ENCODE measurements around the gene ANTXR1.

DNA sequence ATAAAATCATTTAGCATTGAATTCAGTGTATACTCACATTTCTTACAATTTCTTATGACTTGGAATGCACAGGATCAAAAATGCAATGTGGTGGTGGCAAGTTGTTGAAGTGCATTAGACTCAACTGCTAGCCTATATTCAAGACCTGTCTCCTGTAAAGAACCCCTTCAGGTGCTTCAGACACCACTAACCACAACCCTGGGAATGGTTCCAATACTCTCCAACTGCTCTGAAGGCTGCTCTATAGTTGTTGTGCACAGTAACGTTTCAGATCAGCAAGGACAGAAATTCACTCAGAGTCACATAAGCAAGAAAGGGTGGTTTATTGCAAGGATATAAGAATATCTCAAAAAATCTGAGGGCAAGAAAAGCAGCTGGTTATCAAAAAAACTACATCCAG lies 32.0 kb upstream of the ANTXR1 start:
- TF ChIP-seq, protein P1, sequence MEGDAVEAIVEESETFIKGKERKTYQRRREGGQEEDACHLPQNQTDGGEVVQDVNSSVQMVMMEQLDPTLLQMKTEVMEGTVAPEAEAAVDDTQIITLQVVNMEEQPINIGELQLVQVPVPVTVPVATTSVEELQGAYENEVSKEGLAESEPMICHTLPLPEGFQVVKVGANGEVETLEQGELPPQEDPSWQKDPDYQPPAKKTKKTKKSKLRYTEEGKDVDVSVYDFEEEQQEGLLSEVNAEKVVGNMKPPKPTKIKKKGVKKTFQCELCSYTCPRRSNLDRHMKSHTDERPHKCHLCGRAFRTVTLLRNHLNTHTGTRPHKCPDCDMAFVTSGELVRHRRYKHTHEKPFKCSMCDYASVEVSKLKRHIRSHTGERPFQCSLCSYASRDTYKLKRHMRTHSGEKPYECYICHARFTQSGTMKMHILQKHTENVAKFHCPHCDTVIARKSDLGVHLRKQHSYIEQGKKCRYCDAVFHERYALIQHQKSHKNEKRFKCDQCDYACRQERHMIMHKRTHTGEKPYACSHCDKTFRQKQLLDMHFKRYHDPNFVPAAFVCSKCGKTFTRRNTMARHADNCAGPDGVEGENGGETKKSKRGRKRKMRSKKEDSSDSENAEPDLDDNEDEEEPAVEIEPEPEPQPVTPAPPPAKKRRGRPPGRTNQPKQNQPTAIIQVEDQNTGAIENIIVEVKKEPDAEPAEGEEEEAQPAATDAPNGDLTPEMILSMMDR (optimal IDR thresholded peaks at IDR 0.05 in 1 of 3, IDR thresholded peaks at IDR 0.05 in 1 of 3, conservative IDR thresholded peaks at IDR 0.05 in 1 of 3; ENCODE audit: extremely low read depth in 1 of 3, insufficient read depth in 2 of 3, low read length in 3 of 3): no peak
- TF ChIP-seq EZH2 (IDR thresholded peaks at IDR 0.05; ENCODE audit: low read length): no peak

Data from keratinocyte (primary cell).